Trophoblast cell (in vitro differentiated cells and primary cell): ENCODE results near the gene TBC1D16.
A peak's percentile ranks its signal among the peaks of the same experiment; 100 is the strongest.

Experiments used
- DNase-seq, 2 donors: peaks; one replicate each; pipeline ENCODE4 v3.0.0-alpha.2; 2016
- H2AFZ ChIP-seq: 2 replicates; pipeline ENCODE4 v1.6.1; 2013; ENCODE audit warnings: low read length, moderate library complexity, mild to moderate bottlenecking; ENCODE audit not compliant: insufficient read depth, poor library complexity
- H2AK5ac ChIP-seq: 2 replicates; pipeline ENCODE4 v1.6.1; 2013; ENCODE audit warnings: mild to moderate bottlenecking, low read length
- H2BK120ac ChIP-seq: 2 replicates; pipeline ENCODE4 v1.6.1; 2013; ENCODE audit warnings: low read length, mild to moderate bottlenecking, moderate library complexity; ENCODE audit not compliant: insufficient read depth, poor library complexity
- H2BK12ac ChIP-seq: 2 replicates; pipeline ENCODE4 v1.6.1; 2013; ENCODE audit warnings: mild to moderate bottlenecking, low read length, moderate library complexity
- H2BK5ac ChIP-seq: 2 replicates; pipeline ENCODE4 v1.6.1; 2013; ENCODE audit warnings: low read length, low read depth, moderate library complexity, mild to moderate bottlenecking; ENCODE audit not compliant: poor library complexity
- H3K14ac ChIP-seq: 2 replicates; pipeline ENCODE4 v1.6.1; 2013; ENCODE audit warnings: mild to moderate bottlenecking, low read length
- H3K18ac ChIP-seq: 2 replicates; pipeline ENCODE4 v1.6.1; 2013; ENCODE audit warnings: mild to moderate bottlenecking, low read length
- H3K23ac ChIP-seq: 2 replicates; pipeline ENCODE4 v1.6.1; 2013; ENCODE audit warnings: low read length
- H3K27ac ChIP-seq: 2 replicates; pipeline ENCODE4 v1.5.1; 2013; ENCODE audit warnings: low read depth, mild to moderate bottlenecking, inconsistent platforms, low read length, moderate library complexity
- H3K27me3 ChIP-seq: 2 replicates; pipeline ENCODE4 v1.6.1; 2013; ENCODE audit warnings: inconsistent platforms, mild to moderate bottlenecking, low read length, moderate library complexity; ENCODE audit not compliant: insufficient read depth
- H3K36me3 ChIP-seq, 2 experiments: 1 replicate in 1 of 2; 2 replicates in 1 of 2; pipeline ENCODE4 v1.6.1; 2013; ENCODE audit warnings: low read length in 2 of 2, mild to moderate bottlenecking in 2 of 2, moderate library complexity in 1 of 2; ENCODE audit not compliant: insufficient read depth in 2 of 2, control insufficient read depth in 1 of 2
- H3K4ac ChIP-seq: 2 replicates; pipeline ENCODE4 v1.6.1; 2013; ENCODE audit warnings: low read depth, mild to moderate bottlenecking, low read length, moderate library complexity
- H3K4me1 ChIP-seq, 2 experiments: 1 replicate in 1 of 2; 2 replicates in 1 of 2; pipeline ENCODE4 v1.6.1; 2013; ENCODE audit warnings: low read length in 2 of 2, mild to moderate bottlenecking in 2 of 2, moderate library complexity in 1 of 2; ENCODE audit not compliant: insufficient read depth in 2 of 2, control insufficient read depth in 1 of 2
- H3K4me2 ChIP-seq: 2 replicates; pipeline ENCODE4 v1.6.1; 2013; ENCODE audit warnings: inconsistent platforms, mild to moderate bottlenecking, low read length, moderate library complexity
- H3K4me3 ChIP-seq: 2 replicates; pipeline ENCODE4 v1.5.1; 2013; ENCODE audit warnings: mild to moderate bottlenecking, low read depth, low read length, inconsistent platforms
- H3K79me1 ChIP-seq: one replicate; pipeline ENCODE4 v1.6.1; 2013; ENCODE audit warnings: low read length
- H3K79me2 ChIP-seq: 2 replicates; pipeline ENCODE4 v1.6.1; 2013; ENCODE audit warnings: low read length, mild to moderate bottlenecking; ENCODE audit not compliant: control insufficient read depth, insufficient read depth, poor library complexity
- H3K9ac ChIP-seq: 2 replicates; pipeline ENCODE4 v1.6.1; 2013; ENCODE audit warnings: mild to moderate bottlenecking, low read length
- H3K9me3 ChIP-seq: 2 replicates; pipeline ENCODE4 v1.6.1; 2013; ENCODE audit warnings: low read depth, mild to moderate bottlenecking, control low read depth, inconsistent platforms, low read length; ENCODE audit not compliant: insufficient read depth
- H4K12ac ChIP-seq: 2 replicates; pipeline ENCODE4 v1.6.1; 2013; ENCODE audit warnings: low read depth, mild to moderate bottlenecking, low read length, moderate library complexity
- H4K8ac ChIP-seq: 2 replicates; pipeline ENCODE4 v1.6.1; 2013; ENCODE audit warnings: low read depth, mild to moderate bottlenecking, low read length, moderate library complexity
- H4K91ac ChIP-seq: one replicate; pipeline ENCODE4 v1.6.1; 2013; ENCODE audit warnings: low read depth, mild to moderate bottlenecking, low read length, moderate library complexity
- WGBS: extraction: QIAGEN DNeasy Blood & Tissue Kit; methylation state at CpG from one replicate; pipeline ENCODE4 v1.1.7; 2013; ENCODE audit warnings: missing lambda C conversion rate; ENCODE audit not compliant: insufficient read length, insufficient coverage; ENCODE audit errors: extremely low coverage; 5-methylcytosine and 5-hydroxymethylcytosine counted together

The TBC1D16 gene

DNA sequence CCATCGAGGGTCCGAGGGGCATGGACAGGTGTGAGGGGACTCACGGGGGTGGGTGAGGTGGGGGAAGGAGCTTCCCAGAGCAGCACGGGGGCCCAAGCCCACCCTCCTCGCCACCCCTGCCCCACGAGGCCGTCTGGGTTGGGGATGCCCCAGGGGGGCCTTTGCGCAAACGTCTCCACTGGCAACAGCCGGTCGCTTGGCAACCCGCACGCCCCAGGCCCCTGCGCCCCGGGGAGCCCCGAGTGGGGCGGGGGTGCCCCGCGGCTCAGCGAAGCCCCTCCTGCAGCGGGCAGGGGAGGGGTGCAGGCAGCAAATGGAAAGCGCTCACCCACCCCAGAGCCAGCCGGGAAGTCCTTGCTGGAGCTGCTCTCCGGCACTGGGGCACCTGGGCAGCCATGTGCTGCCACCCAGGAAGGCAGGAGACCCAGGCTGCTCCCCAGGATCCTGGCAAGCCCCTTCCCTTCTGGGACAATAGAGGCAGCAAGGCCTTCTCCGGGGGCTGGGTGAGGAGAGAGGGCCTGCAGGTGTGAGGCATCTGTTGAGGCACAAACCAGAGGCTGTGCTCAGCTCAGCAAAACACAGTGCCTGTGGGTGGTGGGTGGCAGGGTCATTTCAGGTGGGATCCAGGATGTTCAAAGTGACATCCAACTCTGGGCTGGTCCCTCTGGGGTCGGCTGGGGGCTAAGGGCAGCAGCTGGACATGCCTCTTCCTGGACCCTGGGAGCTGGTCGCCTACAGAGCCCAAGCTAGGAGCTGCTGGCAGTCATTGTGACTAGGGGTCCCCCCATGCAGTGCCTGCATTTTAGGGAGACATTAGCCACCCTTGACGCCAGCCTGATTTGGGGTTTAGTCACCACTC, 115.6 kb downstream of the TBC1D16 start:
- no peak overlapping the region for H2BK12ac ChIP-seq
- H3K9me3 ChIP-seq, result peaks cover 6% of the 10 kb centered on the region
- no peak overlapping the region for H3K27ac ChIP-seq
- H3K36me3 ChIP-seq, result no peaks in the 10 kb centered on the region
- no peaks in the 10 kb centered on the region for H3K79me2 ChIP-seq
- no peak overlapping the region for H2BK5ac ChIP-seq
- H3K4me1 ChIP-seq, result peaks cover 5 to 6% of the 10 kb centered on the region in 2 experiments
- no peaks in the 10 kb centered on the region for H3K27me3 ChIP-seq
- no peak overlapping the region for H4K12ac ChIP-seq
- H3K23ac ChIP-seq, result no peak overlapping the region
- H3K9ac ChIP-seq, result no peak overlapping the region
- no peak overlapping the region for H4K8ac ChIP-seq
- no peak for DNase-seq
- WGBS, result no CpG with 5 or more reads among the region's 28 CpGs
- no peak overlapping the region for H3K18ac ChIP-seq
- no peak overlapping the region for H2AK5ac ChIP-seq
- H3K4me3 ChIP-seq, result no peak overlapping the region
- no peak overlapping the region for H3K14ac ChIP-seq
- H4K91ac ChIP-seq, result no peak overlapping the region
- H2BK120ac ChIP-seq, result no peak overlapping the region
- no peak overlapping the region for H2AFZ ChIP-seq
- H3K79me1 ChIP-seq, result no peaks in the 10 kb centered on the region
- H3K4ac ChIP-seq, result no peak overlapping the region
- no peak overlapping the region for H3K4me2 ChIP-seq

DNA sequence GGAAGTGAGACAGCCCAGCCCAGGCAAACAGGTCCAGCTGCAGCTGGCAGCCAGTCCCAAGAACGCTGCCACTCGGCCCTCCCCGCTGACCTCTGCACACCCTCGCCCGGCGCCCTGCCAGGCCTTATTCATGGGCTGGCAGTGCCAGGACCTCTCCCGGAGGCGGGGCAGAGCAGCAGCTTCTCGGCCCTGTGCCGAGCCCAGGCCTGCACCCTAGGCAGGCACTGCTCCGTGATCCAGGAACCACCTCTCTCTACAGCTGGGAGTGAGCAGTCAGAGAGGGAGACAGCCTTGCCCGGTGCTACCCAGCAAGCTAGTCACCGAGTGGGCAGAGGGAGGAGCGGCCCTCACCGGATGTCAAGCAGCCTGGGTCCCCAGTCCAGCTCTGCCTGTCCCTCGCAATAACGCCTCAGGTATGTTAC, 116.5 kb downstream of the TBC1D16 start:
- no CpG with 5 or more reads among the region's 17 CpGs for WGBS
- Histone ChIP-seq H2AK5ac (no peak overlapping the region), H3K27me3 (no peaks in the 10 kb centered on the region), H3K4me2 (no peak overlapping the region), H3K4ac (no peak overlapping the region), H3K9ac (no peak overlapping the region), H2BK120ac (no peak overlapping the region), H3K18ac (no peak overlapping the region), H3K23ac (no peak overlapping the region), H4K91ac (no peak overlapping the region), H3K9me3 (peaks cover 6% of the 10 kb centered on the region), H4K8ac (no peak overlapping the region), H2AFZ (no peak overlapping the region), H3K36me3 (no peaks in the 10 kb centered on the region), H3K4me3 (no peak overlapping the region), H3K27ac (no peak overlapping the region), H3K4me1 (peaks cover 5 to 6% of the 10 kb centered on the region in 2 experiments), H3K79me2 (no peaks in the 10 kb centered on the region), H2BK12ac (no peak overlapping the region), H4K12ac (no peak overlapping the region), H3K79me1 (no peaks in the 10 kb centered on the region), H2BK5ac (no peak overlapping the region), H3K14ac (no peak overlapping the region)
- DNase-seq, result no peak

DNA sequence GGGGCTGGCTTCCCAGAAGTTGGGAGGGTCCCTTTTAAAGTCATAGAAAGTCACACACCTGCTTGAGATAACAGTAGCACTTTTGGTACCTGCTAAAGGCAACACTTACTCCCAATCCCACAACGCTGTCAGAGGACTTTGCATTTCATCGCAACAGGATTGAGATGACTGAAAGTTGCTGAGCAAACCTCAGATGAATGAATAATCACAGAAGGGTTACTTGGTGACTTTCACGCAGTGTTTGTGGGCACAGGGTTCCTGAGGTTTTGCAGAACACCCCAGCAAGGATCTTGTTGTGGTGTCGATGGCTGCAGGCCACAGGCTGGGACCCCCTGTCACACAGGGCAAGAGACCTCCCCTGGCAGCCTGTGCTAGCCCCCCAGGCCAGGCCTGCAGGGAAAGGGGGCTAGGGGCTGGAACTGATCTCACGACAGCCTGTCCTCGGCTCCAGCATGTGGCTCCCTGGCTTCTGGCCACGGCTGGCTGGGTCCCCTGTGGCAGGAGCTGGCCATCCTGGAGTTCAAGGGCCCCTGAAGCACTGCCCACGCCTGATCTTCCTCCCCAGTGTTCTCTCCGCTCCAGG, 117.0 kb downstream of the TBC1D16 start:
- Histone ChIP-seq H2AFZ (no peak overlapping the region), H3K18ac (no peak overlapping the region), H3K27ac (no peak overlapping the region), H3K14ac (no peak overlapping the region), H4K12ac (no peak overlapping the region), H3K9ac (no peak overlapping the region), H3K4ac (no peak overlapping the region), H4K8ac (no peak overlapping the region), H2AK5ac (no peak overlapping the region), H3K23ac (no peak overlapping the region), H3K4me1 (peaks cover 5 to 6% of the 10 kb centered on the region in 2 experiments), H3K79me1 (no peaks in the 10 kb centered on the region), H3K4me2 (no peak overlapping the region), H2BK12ac (no peak overlapping the region), H2BK5ac (no peak overlapping the region), H3K36me3 (no peaks in the 10 kb centered on the region), H3K9me3 (peaks cover 6% of the 10 kb centered on the region), H3K79me2 (no peaks in the 10 kb centered on the region), H2BK120ac (no peak overlapping the region), H3K27me3 (no peaks in the 10 kb centered on the region), H3K4me3 (no peak overlapping the region), H4K91ac (no peak overlapping the region)
- WGBS, result no CpG with 5 or more reads among the region's 9 CpGs
- no peak for DNase-seq

DNA sequence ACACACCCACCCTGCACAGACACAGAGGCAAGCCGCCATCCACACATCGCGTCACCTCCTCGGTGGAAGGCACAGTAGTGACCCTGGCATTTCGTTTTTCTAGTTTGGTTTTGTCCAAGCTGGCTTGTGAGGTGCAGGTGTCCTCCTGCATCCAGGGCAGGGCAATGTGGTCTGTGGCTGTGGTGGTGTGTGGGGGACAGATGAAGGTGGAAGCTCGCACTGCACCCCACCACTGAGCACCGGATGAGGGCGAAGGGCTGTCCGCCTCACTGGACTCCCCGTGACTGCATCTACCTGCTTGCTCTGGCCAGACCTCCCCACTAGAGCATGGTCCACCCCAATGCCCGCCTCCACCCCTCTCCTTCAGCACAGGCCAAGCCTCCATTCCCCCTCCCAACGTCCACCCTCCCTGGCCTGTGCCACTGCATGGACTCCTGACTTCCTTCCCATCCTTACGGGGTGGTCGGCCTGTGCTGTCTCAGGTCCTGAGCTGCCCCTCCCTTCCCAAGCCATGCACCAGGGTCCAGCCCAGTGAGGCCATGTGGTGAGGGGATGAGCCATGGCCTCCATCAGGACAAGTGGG, 117.7 kb downstream of the TBC1D16 start:
- H4K12ac ChIP-seq, result no peak overlapping the region
- H3K4ac ChIP-seq, result no peak overlapping the region
- no peak overlapping the region for H2BK5ac ChIP-seq
- H3K14ac ChIP-seq, result no peak overlapping the region
- no peaks in the 10 kb centered on the region for H3K79me1 ChIP-seq
- no peaks in the 10 kb centered on the region for H3K79me2 ChIP-seq
- no peaks in the 10 kb centered on the region for H3K36me3 ChIP-seq
- H3K27ac ChIP-seq, result no peak overlapping the region
- H3K9me3 ChIP-seq, result peaks cover 6% of the 10 kb centered on the region
- H3K4me1 ChIP-seq, result peaks cover 5 to 6% of the 10 kb centered on the region in 2 experiments
- WGBS, result no CpG with 5 or more reads among the region's 14 CpGs
- peak overlapping the region; percentile 34 for H3K4me3 ChIP-seq
- H3K27me3 ChIP-seq, result no peaks in the 10 kb centered on the region
- H2BK120ac ChIP-seq, result no peak overlapping the region
- H3K18ac ChIP-seq, result no peak overlapping the region
- no peak overlapping the region for H2AK5ac ChIP-seq
- H3K9ac ChIP-seq, result no peak overlapping the region
- no peak overlapping the region for H4K8ac ChIP-seq
- no peak overlapping the region for H2AFZ ChIP-seq
- H3K4me2 ChIP-seq, result no peak overlapping the region
- H3K23ac ChIP-seq, result no peak overlapping the region
- H2BK12ac ChIP-seq, result no peak overlapping the region
- H4K91ac ChIP-seq, result no peak overlapping the region
- no peak for DNase-seq
